Measurements from ENCODE around the gene GTF2B. TPM values are rescaled to one million over a fixed set of nuclear protein-coding genes. Genes with fewer than 3 reads are reported as not detected.
"Not testable (repeated sequence)": the region's sequence is repeated elsewhere in the genome, so short reads cannot be mapped to it uniquely, and the experiment has no call there.

Gene GTF2B
- total RNA-seq, 1 donor from 2014 or later: 37.7 TPM

DNA sequence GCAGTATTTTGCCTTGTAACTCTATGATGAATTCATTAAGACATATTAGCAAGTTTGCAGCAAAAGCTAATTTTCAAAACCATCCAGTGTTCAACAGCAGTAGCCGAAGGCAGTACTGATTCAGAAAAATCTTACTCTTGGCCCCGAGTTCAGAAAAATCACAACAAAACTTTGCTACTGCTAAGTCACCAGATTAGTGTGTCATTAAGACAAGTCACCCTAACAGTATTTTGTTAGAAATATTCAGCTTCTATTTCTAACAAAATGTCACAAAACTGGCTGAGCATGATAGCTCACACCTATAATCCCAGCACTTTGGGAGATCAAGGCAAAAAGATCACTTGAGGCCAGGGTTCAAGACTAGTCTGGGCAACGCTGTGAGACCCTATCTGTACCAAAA, 8.2 kb downstream of the GTF2B start:
- DNase-seq: no peak

DNA sequence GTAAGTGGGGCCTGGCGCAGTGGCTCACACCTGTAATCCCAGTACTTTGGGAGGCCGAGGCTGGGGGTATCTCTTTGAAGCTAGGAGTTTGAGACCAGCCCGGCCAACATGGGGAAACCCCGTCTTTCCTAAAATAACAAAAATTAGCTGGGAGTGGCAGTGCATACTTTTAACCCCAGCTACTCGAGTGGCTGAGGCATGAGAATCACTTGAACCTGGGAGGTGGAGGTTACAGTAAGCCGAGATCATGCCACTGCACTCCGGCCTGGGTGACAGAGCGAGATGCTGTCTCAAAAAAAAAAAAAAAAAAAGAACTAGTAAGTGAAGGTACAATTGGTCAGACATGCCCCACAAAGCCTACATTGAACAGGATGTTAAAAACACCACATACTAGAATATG, 10.7 kb downstream of the GTF2B start:
- not testable (repeated sequence) for DNase-seq

DNA sequence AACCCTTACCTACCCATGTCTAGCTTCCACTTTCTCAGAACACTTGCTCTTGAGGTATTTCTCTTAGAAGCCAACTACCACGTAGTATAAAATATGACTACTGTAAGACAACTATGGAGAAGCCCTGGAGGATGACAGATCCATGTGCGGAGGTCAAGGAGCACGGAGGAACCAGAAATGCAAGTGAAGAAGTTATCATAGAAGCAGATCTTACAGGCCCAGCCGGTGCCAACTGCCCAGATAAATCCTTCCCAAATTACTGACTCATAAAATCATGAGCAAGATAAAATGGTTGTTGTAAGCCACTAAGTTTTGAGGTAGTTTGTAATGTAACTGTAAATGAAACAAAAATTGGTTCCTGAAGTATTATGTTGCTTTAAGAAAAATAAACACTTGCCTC, 12.6 kb downstream of the GTF2B start:
- no peak for DNase-seq

DNA sequence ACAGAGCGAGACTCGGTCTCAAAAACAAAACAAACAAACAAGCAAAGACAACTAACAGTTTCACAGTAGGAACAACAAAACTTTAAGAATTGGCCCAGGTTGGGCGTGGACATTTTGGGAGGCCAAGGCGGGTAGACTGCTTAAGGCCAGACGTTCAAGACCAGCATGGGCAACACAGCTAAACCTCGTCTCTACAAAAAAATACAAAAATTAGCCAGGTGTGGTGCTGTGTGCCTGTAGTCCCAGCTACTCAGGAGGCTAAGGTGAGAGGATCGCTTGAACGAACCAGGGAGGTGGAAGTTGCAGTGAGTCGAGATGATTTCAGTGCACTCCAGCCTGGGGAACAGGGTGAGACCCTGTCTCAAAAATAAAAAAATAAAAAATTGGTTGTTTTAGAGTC, 13.5 kb downstream of the GTF2B start:
- DNase-seq: no peak

DNA sequence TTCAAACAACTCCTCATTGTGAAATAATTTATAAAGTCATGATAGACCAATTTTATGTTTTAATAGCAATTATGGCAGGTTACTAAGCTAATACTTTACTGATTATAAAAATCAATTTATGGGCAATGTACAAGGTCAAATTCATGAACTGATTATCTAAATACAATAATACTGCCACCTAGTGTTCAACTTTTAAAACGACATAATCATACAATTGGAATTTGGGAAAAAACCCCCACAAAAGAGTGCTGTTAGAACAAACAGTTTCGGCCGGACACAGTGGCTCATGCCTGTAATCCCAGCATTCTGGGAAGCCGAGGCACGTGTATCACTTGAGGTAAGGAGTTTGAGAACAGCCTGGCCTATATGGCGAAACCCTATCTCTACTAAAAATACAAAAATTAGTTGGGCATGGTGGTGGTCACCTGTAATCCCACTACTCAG, 14.0 kb downstream of the GTF2B start:
- DNase-seq: peak; percentile 48

DNA sequence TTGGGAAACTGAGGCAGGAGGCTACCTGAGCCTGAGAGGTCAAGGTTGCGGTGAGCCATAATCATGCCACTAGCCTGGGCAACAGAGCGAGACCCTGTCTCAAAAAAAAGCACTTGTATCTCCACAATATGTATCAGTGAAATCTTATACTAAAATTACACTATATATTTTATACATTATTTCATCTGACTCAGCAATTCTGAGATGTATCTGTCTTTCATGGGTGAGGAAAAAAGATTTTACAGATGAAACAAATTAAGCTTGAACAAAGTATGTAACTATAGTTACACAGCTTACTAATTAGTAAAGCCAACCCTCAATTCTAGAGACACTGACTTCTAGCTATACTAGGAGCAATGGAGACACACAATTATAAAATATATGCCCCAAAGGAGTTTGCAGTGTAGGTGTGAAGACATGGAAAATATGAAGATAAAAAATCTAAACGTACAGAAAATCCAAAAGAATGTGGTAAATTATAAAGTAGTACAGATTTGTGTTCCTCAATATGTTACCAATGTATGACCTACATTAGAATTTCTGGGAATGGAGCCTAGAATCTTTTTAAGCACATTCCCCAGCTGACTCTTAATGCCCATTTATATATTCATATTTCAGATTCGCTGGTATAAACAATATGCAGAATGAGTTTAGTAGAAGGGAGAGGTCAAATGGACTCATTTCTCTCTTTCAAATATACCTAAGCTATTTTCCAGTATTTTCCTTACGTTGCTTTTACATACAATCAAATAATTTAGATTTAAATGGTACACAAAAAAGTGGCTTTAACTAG, 14.6 kb downstream of the GTF2B start:
- DNase-seq: peak; percentile 17

DNA sequence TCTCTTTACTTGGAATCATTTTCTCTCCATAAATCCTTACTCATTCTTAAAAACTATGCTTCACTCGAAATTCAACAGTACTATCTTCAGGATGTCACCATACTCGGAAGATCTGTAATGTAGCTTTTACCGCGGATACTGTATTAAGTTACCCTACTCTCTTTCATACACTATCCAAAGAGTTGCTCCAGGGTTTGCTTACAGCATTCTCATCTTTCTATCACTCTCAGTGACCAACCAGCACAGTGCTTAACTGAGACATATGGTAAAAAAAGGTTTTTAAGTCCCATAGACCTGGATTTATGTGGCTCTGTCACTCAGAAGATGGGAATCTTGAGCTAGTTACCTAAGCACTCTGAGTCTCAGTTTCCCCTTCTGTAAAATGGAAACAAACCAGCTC, 15.8 kb downstream of the GTF2B start:
- no peak for DNase-seq

DNA sequence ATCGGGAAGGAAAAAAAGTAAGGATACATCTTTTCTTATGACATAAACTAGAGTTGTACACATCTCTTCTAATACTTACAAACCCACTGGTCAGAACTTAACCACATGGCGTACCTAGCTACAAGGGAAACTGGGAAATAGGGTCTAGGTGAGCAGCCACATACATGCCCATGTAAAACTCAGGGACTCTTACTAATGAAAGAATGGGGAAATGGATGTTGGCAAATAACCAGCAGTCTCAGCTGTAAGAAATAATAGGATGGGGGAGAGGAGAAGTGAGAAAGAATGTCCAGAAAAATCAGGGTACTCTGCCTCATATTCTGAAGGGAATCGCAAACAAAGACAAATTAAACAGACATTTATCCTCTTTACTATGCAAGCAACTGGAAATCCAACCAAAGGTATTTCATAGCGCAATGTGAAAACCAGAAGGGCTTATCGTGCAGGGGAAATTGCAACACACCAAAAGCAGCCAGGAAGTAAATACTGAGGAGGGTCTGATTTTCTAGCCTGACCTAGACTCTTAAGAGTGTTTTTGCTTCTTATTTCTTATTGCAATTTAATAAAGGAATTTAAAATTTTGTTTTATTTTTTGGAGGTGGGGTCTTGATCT, 17.5 kb downstream of the GTF2B start:
- DNase-seq: no peak

DNA sequence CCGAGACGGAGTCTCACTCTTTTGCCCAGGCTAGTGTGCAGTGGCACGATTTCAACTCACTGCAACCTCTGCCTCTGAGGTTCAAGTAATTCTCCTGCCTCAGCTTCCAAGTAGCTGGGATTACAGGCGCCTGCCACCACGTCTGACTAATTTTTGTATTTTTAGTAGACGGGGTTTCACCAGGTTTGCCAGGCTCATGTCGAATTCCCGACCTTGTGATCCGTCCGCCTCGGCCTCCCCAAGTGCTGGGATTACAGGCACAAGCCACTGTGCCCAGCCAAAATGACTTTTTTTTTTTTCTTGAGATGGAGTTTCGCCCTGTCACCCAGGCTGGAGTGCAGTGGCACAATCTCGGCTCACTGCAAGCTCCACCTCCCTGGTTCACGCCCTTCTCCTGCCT, 21.7 kb downstream of the GTF2B start:
- not testable (repeated sequence) for DNase-seq

DNA sequence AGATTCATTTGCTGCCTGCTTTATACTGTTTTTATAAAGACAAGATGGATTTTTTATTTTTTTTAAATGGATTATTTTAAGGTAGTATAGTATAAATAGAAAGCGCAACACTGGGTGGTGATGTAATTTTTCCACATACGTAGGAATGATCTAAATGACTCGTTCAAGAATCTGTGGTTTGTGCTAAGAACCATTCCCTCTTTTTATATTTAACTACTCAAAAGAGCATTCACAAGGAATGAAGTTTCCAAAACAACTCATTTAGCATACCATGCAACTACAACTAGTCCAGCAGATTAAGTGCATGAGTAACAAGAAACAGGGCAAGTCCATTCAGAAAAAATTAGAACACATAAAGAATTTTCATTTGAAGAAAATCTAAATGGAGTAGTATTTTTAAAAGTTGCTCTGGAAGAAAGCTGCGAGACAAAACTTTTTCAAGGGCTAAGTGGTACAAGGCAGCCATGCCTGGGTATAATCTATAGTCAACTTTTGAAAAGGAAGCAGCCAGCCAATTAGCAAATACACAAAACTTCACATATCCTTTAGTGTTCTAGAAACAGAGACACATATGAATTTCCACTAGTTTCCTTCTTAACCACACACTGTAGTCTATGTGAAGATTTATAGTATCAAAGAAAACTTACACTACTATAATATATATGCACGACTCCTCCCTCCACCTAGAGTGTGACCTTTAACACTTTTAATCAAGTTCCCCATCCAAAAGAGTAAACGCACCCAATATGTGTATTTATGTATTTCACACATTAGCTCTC, 23.4 kb downstream of the GTF2B start:
- DNase-seq: no peak

DNA sequence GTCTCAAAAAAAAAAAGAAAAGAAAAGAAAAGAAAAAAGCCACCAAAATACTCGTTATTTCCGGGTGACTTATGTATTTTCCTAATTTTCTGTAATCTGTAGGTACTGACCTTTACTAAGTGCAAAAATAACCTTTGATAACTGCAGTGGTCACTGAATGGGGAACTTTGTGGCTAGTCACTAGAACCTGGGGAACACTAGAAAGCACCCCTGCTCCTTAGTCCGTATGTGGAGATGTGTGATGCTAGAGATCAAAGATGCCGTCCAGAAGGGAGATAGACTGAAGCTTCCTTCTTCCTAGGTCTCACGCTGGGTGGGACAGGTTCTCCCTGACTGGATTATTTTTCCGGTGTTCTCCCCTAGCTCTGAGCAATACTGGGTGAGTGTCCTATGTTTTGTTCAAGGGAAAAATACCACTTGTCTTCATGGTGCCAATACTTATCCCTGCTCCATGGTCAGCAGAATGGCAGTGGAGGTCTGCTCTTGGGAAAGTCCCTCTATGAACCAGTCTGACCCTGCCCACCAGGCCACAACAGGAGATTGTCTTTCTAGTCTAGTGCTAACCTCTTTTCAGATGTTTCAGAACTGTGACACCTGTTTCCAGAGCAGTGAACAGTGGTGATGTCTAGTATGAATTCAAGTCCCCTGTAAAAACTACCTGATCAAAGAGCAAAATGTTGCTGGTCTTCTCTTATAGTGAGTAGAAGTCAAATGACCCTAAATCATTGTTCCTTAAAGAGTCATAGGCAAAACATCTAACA, 39.9 kb downstream of the GTF2B start:
- no peak for DNase-seq

DNA sequence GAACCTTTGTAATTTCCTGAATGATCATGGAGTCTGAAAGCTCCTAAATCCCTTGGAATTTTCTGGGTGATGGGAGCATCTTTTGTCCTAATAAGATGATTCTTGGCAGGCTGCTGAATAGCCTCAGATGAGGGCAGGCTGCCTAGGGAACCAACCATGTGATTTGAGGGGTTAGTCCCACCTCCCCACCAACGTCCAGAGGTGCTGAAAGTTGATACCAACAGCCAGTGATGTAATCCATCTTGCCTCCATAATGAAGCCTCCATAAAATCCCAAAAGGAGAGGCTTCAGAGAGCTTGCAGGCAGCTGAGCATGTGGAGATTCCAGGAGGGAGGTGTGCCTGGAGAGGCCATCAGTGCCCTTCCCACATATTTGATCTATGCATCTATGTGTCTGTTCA, 43.7 kb downstream of the GTF2B start:
- no peak for DNase-seq

DNA sequence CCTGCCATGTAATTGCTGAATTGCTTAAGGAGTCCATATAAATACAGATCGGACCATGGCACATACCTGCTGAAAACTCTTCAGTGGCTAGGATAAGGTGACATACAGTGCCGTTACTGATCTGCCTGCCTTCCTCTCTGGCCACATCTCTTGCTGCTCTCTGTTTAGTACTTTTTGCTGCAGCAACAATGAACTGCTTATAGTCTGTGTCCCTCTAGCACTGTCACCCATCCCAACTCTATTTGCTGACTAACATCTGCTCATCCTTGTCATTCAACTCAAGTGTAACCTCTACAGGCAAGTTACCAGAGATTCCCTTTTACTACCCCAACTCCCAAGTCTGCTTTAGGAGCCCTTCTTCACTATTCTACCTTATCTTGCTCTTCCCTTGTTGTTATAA, 65.6 kb downstream of the GTF2B start:
- no peak for DNase-seq

DNA sequence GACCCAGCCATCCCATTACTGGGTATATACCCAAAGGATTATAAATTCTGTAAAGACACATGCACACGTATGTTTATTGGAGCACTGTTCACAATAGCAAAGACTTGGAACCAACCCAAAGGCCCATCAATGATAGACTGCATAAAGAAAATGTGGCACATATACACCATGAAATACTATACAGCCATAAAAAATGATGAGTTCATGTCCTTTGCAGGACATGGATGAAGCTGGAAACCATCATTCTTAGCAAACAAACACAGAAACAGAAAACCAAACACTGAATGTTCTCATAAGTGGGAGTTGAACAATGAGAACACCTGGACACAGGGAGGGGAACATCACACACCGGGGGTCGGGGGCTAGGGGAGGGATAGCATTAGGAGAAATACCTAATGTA, 71.7 kb downstream of the GTF2B start:
- DNase-seq: not testable (repeated sequence)

DNA sequence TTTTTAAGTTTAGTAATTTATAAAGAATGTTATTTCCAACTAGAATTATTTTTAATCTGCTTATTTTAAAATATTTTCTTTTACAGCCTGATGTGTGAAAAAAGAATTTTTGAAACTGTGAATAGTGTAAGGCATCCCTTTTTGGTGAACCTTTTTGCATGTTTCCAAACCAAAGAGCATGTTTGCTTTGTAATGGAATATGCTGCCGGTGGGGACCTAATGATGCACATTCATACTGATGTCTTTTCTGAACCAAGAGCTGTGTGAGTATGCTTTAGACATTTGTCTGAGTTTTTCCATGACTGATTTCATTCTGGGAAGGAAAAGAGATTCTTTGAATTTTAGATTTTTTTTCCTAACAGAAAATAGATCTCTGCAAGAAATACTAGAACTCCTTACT, 77.9 kb downstream of the GTF2B start:
- DNase-seq: no peak

DNA sequence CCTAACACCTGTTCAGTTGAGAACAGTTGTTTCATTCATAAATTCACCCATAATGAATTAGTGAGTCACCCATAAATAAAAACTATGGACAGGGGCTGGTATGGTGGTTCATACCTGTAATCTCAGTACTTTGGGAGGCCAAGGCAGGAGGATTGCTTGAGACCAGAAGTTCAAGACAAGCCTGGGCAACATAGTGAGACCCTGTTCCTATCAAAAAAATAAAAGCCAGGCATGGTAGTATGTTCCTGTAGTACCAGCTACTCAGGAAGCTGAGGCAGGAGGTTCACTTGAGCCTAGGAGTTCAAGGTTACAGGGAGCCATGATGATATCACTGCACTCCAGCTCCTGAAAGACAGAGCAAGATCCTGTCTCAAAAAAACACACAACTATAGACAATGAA, 79.0 kb downstream of the GTF2B start:
- no peak for DNase-seq

DNA sequence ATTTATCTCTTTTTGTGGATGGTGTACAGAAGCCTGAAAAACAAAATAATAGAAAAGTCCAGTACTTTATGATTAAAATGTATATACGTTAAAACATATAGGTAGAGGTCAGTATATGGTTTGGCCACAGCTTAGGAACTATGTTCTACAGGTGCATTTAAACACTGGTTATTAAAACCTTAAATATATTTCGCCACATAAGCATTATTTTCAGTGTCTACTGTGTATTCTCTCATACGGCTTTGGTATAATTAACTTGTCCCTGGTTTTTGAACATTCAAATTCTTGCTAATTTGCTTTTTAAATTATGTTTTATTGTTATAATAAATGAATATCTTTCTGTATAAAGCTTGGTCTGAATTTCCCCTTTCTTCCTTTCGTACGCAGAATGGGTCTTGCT, 87.9 kb downstream of the GTF2B start:
- DNase-seq: no peak

DNA sequence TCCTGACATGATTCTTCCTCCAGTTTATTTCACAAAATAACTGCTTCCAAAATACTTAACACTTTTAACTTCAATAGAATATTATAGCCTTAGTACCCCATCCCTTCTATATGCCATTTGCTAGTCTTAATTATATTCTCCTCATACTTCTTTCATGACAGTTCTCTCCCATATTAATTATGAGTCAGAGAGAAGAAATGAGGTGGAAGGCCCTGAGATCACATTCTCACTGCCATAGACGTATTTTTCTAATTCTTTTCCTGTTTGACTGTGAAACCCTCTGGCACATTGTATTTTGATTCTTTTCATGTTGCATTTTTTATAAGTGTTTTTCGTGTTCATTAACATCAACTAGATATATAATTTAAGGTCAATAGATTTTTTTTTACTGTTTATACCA, 88.4 kb downstream of the GTF2B start:
- DNase-seq: no peak

All from tongue (tissue), 2 donors.